Neuronal stem cell (in vitro differentiated cells): ENCODE data around the gene UGT1A10.

Experiments
- DNase-seq: peaks from one replicate; pipeline ENCODE4 v3.0.0-alpha.2; 2013; ENCODE audit warnings: low spot score
- H2AFZ ChIP-seq: one replicate; pipeline ENCODE4 v1.6.1; 2013; ENCODE audit warnings: mild to moderate bottlenecking, low read length, inconsistent platforms
- H2AK5ac ChIP-seq: 2 replicates; pipeline ENCODE4 v1.6.1; 2013; ENCODE audit warnings: low read depth, mild to moderate bottlenecking, inconsistent platforms, low read length, moderate library complexity, mixed read lengths
- H2BK120ac ChIP-seq: 2 replicates; pipeline ENCODE4 v1.6.1; 2013; ENCODE audit warnings: low read depth, mild to moderate bottlenecking, inconsistent platforms, low read length, moderate library complexity, mixed read lengths
- H2BK12ac ChIP-seq: one replicate; pipeline ENCODE4 v1.6.1; 2013; ENCODE audit warnings: low read length, inconsistent platforms
- H2BK15ac ChIP-seq: 2 replicates; pipeline ENCODE4 v1.6.1; 2013; ENCODE audit warnings: mild to moderate bottlenecking, low read length, inconsistent platforms, mixed read lengths
- H2BK5ac ChIP-seq: one replicate; pipeline ENCODE4 v1.6.1; 2013; ENCODE audit warnings: inconsistent platforms, mild to moderate bottlenecking, low read length, moderate library complexity
- H3K14ac ChIP-seq: one replicate; pipeline ENCODE4 v1.6.1; 2013; ENCODE audit warnings: low read length, inconsistent platforms
- H3K18ac ChIP-seq: 2 replicates; pipeline ENCODE4 v1.6.1; 2013; ENCODE audit warnings: low read length, inconsistent platforms
- H3K23ac ChIP-seq: 2 replicates; pipeline ENCODE4 v1.6.1; 2013; ENCODE audit warnings: low read depth, mild to moderate bottlenecking, mixed read lengths, low read length, inconsistent platforms; ENCODE audit not compliant: poor library complexity
- H3K27ac ChIP-seq: replicated peaks from 3 replicates; pipeline ENCODE4 v1.5.1; 2013; ENCODE audit warnings: low read length, inconsistent platforms
- H3K27me3 ChIP-seq, 3 experiments: 2 replicates each; pipeline ENCODE4 v1.6.1; 2013; ENCODE audit warnings: low read length in 3 of 3, mild to moderate bottlenecking in 2 of 3, inconsistent platforms in 1 of 3, low read depth in 1 of 3, mixed read lengths in 1 of 3, moderate library complexity in 1 of 3; ENCODE audit not compliant: control insufficient read depth in 3 of 3, insufficient read depth in 3 of 3
- H3K36me3 ChIP-seq, 2 donors: replicated peaks in 1 of 2; 2 replicates each; pipeline ENCODE4 v1.6.1; 2013; ENCODE audit warnings: low read length in 2 of 2; ENCODE audit not compliant: control insufficient read depth in 2 of 2, insufficient read depth in 2 of 2
- H3K4ac ChIP-seq: 2 replicates; pipeline ENCODE4 v1.6.1; 2013; ENCODE audit warnings: inconsistent platforms, mild to moderate bottlenecking, low read length, moderate library complexity
- H3K4me1 ChIP-seq, 2 donors: 1 replicate in 1 of 2; 2 replicates in 1 of 2; pipeline ENCODE4 v1.6.1; 2013; ENCODE audit warnings: low read length in 2 of 2, low read depth in 1 of 2; ENCODE audit not compliant: control insufficient read depth in 2 of 2, insufficient read depth in 1 of 2
- H3K4me2 ChIP-seq: one replicate; pipeline ENCODE4 v1.6.1; 2013; ENCODE audit warnings: mild to moderate bottlenecking, low read length, inconsistent platforms; ENCODE audit not compliant: insufficient read depth, poor library complexity, severe bottlenecking
- H3K4me3 ChIP-seq, 2 donors: 2 replicates each; pipeline ENCODE4 v1.5.1; 2013; ENCODE audit warnings: low read length in 2 of 2, mild to moderate bottlenecking in 2 of 2, inconsistent platforms in 1 of 2, moderate library complexity in 1 of 2
- H3K79me1 ChIP-seq: one replicate; pipeline ENCODE4 v1.6.1; 2013; ENCODE audit warnings: low read depth, mild to moderate bottlenecking, inconsistent platforms, low read length, moderate library complexity
- H3K9ac ChIP-seq: one replicate; pipeline ENCODE4 v1.6.1; 2013; ENCODE audit warnings: mild to moderate bottlenecking, low read depth, low read length, inconsistent platforms; ENCODE audit not compliant: poor library complexity
- H3K9me3 ChIP-seq, 2 donors: replicated peaks in 1 of 2; 2 replicates each; pipeline versions ENCODE3 to v1.6.1; 2013; ENCODE audit warnings: low read length in 2 of 2, mild to moderate bottlenecking in 2 of 2, inconsistent platforms in 1 of 2, low read depth in 1 of 2, mixed read lengths in 1 of 2, moderate library complexity in 1 of 2; ENCODE audit not compliant: control insufficient read depth in 2 of 2, insufficient read depth in 1 of 2
- H4K8ac ChIP-seq: one replicate; pipeline ENCODE4 v1.6.1; 2013; ENCODE audit warnings: low read depth, mild to moderate bottlenecking, inconsistent platforms, low read length, moderate library complexity
- H4K91ac ChIP-seq: one replicate; pipeline ENCODE4 v1.6.1; 2013; ENCODE audit warnings: low read length, low read depth, mild to moderate bottlenecking, inconsistent platforms; ENCODE audit not compliant: poor library complexity
- WGBS, 2 donors: extraction: QIAGEN DNeasy Blood & Tissue Kit; methylation state at CpG; one replicate each; pipeline ENCODE4 v1.1.7; 2013; ENCODE audit warnings: missing lambda C conversion rate in 2 of 2, mixed read lengths in 1 of 2; ENCODE audit not compliant: insufficient read length in 2 of 2, insufficient replicate concordance in 1 of 2; ENCODE audit errors: extremely low coverage in 2 of 2; 5-methylcytosine and 5-hydroxymethylcytosine counted together

UGT1A10 gene

GRCh38 chr2:233800208-233800607 is 164.0 kb downstream of the UGT1A10 start:
- no peak overlapping the region for H2AK5ac ChIP-seq
- no peak for DNase-seq
- H3K79me1 ChIP-seq = no peaks in the 10 kb centered on the region
- H2BK120ac ChIP-seq = no peak overlapping the region
- no peak overlapping the region for H3K27ac ChIP-seq
- peaks cover 0 to 2% of the 10 kb centered on the region in 2 donors for H3K9me3 ChIP-seq
- no peak overlapping the region for H3K4me2 ChIP-seq
- no peak overlapping the region for H2AFZ ChIP-seq
- H4K8ac ChIP-seq = no peak overlapping the region
- no peaks in the 10 kb centered on the region for H3K36me3 ChIP-seq
- no peak overlapping the region for H3K4me3 ChIP-seq
- H3K23ac ChIP-seq = no peak overlapping the region
- H3K4me1 ChIP-seq = peaks cover 0 to 2% of the 10 kb centered on the region in 2 donors
- no peak overlapping the region for H3K9ac ChIP-seq
- no peak overlapping the region for H2BK5ac ChIP-seq
- H2BK12ac ChIP-seq = no peak overlapping the region
- no peak overlapping the region for H2BK15ac ChIP-seq
- H3K27me3 ChIP-seq = peaks cover 0 to 10% (median 0%) of the 10 kb centered on the region in 3 experiments
- H3K4ac ChIP-seq = no peak overlapping the region
- no CpG with 5 or more reads among the region's 7 CpGs for WGBS, 2 donors
- no peak overlapping the region for H4K91ac ChIP-seq
- H3K18ac ChIP-seq = no peak overlapping the region
- no peak overlapping the region for H3K14ac ChIP-seq

- no peak overlapping the region for H3K18ac ChIP-seq
- no peak overlapping the region for H2BK5ac ChIP-seq
- no peak overlapping the region for H3K9ac ChIP-seq
- no peaks in the 10 kb centered on the region for H3K79me1 ChIP-seq
- no CpG with 5 or more reads among the region's 9 CpGs for WGBS, 2 donors
- H3K27ac ChIP-seq = no peak overlapping the region
- no peak overlapping the region for H2BK120ac ChIP-seq
- no peak overlapping the region for H2BK15ac ChIP-seq
- H3K9me3 ChIP-seq = peaks cover 0 to 2% of the 10 kb centered on the region in 2 donors
- H3K4me1 ChIP-seq = peaks cover 0 to 2% of the 10 kb centered on the region in 2 donors
- no peak overlapping the region for H3K4ac ChIP-seq
- H3K4me3 ChIP-seq = no peak overlapping the region
- H4K8ac ChIP-seq = no peak overlapping the region
- H3K14ac ChIP-seq = peak overlapping the region; percentile 63
- H2AFZ ChIP-seq = no peak overlapping the region
- no peaks in the 10 kb centered on the region for H3K36me3 ChIP-seq
- H3K27me3 ChIP-seq = peaks cover 0 to 10% (median 0%) of the 10 kb centered on the region in 3 experiments
- no peak overlapping the region for H3K4me2 ChIP-seq
- H2AK5ac ChIP-seq = no peak overlapping the region
- no peak for DNase-seq
- H4K91ac ChIP-seq = no peak overlapping the region
- no peak overlapping the region for H2BK12ac ChIP-seq
- no peak overlapping the region for H3K23ac ChIP-seq
Observed at GRCh38 chr2:233801357-233802131, 165.3 kb downstream of the UGT1A10 start.

GRCh38 chr2:233802132-233802815 is 166.0 kb downstream of the UGT1A10 start:
- Histone ChIP-seq H3K4me1 (peaks cover 0 to 2% of the 10 kb centered on the region in 2 donors), H4K8ac (no peak overlapping the region), H2AFZ (no peak overlapping the region), H3K9me3 (peaks cover 0 to 2% of the 10 kb centered on the region in 2 donors), H3K27me3 (peaks cover 0 to 10% (median 0%) of the 10 kb centered on the region in 3 experiments), H3K18ac (no peak overlapping the region), H4K91ac (no peak overlapping the region), H2BK15ac (no peak overlapping the region), H2BK120ac (no peak overlapping the region), H3K4me2 (no peak overlapping the region), H3K79me1 (no peaks in the 10 kb centered on the region), H2BK12ac (no peak overlapping the region), H3K36me3 (no peaks in the 10 kb centered on the region), H3K4ac (no peak overlapping the region), H2BK5ac (no peak overlapping the region), H3K27ac (no peak overlapping the region), H2AK5ac (no peak overlapping the region), H3K14ac (no peak overlapping the region), H3K9ac (no peak overlapping the region), H3K4me3 (no peak overlapping the region), H3K23ac (peak overlapping the region; percentile 62)
- DNase-seq = no peak
- WGBS, 2 donors = no CpG with 5 or more reads among the region's 3 CpGs

GRCh38 chr2:233803292-233803911 is 167.2 kb downstream of the UGT1A10 start:
- no peak for DNase-seq
- peaks cover 0 to 2% of the 10 kb centered on the region in 2 donors for H3K4me1 ChIP-seq
- H3K9me3 ChIP-seq = peaks cover 0 to 2% of the 10 kb centered on the region in 2 donors
- no peak overlapping the region for H3K4ac ChIP-seq
- H3K9ac ChIP-seq = no peak overlapping the region
- H3K18ac ChIP-seq = no peak overlapping the region
- H3K27ac ChIP-seq = no peak overlapping the region
- no peak overlapping the region for H2AK5ac ChIP-seq
- no peak overlapping the region for H4K8ac ChIP-seq
- no peak overlapping the region for H3K4me3 ChIP-seq
- H2BK120ac ChIP-seq = no peak overlapping the region
- H3K23ac ChIP-seq = no peak overlapping the region
- no peaks in the 10 kb centered on the region for H3K79me1 ChIP-seq
- H3K4me2 ChIP-seq = no peak overlapping the region
- WGBS, 2 donors = no CpG with 5 or more reads among the region's 2 CpGs
- H2AFZ ChIP-seq = no peak overlapping the region
- no peak overlapping the region for H2BK12ac ChIP-seq
- no peak overlapping the region for H2BK15ac ChIP-seq
- H4K91ac ChIP-seq = no peak overlapping the region
- no peak overlapping the region for H2BK5ac ChIP-seq
- H3K14ac ChIP-seq = no peak overlapping the region
- peaks cover 0 to 13% (median 0%) of the 10 kb centered on the region in 3 experiments for H3K27me3 ChIP-seq
- H3K36me3 ChIP-seq = no peaks in the 10 kb centered on the region
